Duodenal mucosa (tissue), 2 donors: Measurements from ENCODE around the gene REEP3.

ENCODE experiments used
- H3K27ac ChIP-seq: one replicate; pipeline ENCODE4 v1.7.0; 2013; ENCODE audit warnings: low read depth, low read length
- H3K27me3 ChIP-seq, 2 donors: one replicate each; pipeline ENCODE4 v1.7.0; 2013; ENCODE audit warnings: low read length in 2 of 2, control low read depth in 1 of 2; ENCODE audit not compliant: insufficient read depth in 2 of 2, control insufficient read depth in 1 of 2
- H3K36me3 ChIP-seq, 2 donors: one replicate each; pipeline ENCODE4 v1.7.0; 2013; ENCODE audit warnings: low read length in 2 of 2, control low read depth in 1 of 2; ENCODE audit not compliant: insufficient read depth in 2 of 2, control insufficient read depth in 1 of 2
- H3K4me1 ChIP-seq, 2 donors: one replicate each; pipeline ENCODE4 v1.7.0; 2013; ENCODE audit warnings: low read length in 2 of 2, control low read depth in 1 of 2; ENCODE audit not compliant: insufficient read depth in 2 of 2, control insufficient read depth in 1 of 2
- H3K4me3 ChIP-seq, 2 donors: one replicate each; pipeline ENCODE4 v1.7.0; 2013; ENCODE audit warnings: low read length in 2 of 2, low read depth in 1 of 2
- H3K9ac ChIP-seq, 2 donors: one replicate each; pipeline ENCODE4 v1.7.0; 2013; ENCODE audit warnings: low read length in 2 of 2, low read depth in 1 of 2
- H3K9me3 ChIP-seq, 2 donors: one replicate each; pipeline ENCODE4 v1.7.0; 2013; ENCODE audit warnings: low read length in 2 of 2, control low read depth in 1 of 2; ENCODE audit not compliant: control insufficient read depth in 1 of 2

Gene REEP3

GRCh38 chr10:63583909-63584724 lies 62.9 kb downstream of the REEP3 start:
- peaks cover 5 to 27% of the 10 kb centered on the region in 2 donors for H3K4me1 ChIP-seq
- no peak overlapping the region for H3K9ac ChIP-seq
- no peak overlapping the region for H3K4me3 ChIP-seq
- H3K36me3 ChIP-seq: no peaks in the 10 kb centered on the region
- H3K27ac ChIP-seq: no peak overlapping the region
- H3K27me3 ChIP-seq: no peaks in the 10 kb centered on the region
- no peaks in the 10 kb centered on the region for H3K9me3 ChIP-seq

GRCh38 chr10:63584725-63585035 lies 63.5 kb downstream of the REEP3 start:
- no peak overlapping the region for H3K27ac ChIP-seq
- no peaks in the 10 kb centered on the region for H3K9me3 ChIP-seq
- no peak overlapping the region for H3K4me3 ChIP-seq
- H3K36me3 ChIP-seq: no peaks in the 10 kb centered on the region
- no peak overlapping the region for H3K9ac ChIP-seq
- no peaks in the 10 kb centered on the region for H3K27me3 ChIP-seq
- H3K4me1 ChIP-seq: peaks cover 5 to 30% of the 10 kb centered on the region in 2 donors

GRCh38 chr10:63585041-63585440 lies 63.8 kb downstream of the REEP3 start:
- no peaks in the 10 kb centered on the region for H3K9me3 ChIP-seq
- H3K4me1 ChIP-seq: peaks cover 5 to 30% of the 10 kb centered on the region in 2 donors
- no peaks in the 10 kb centered on the region for H3K27me3 ChIP-seq
- H3K27ac ChIP-seq: no peak overlapping the region
- H3K4me3 ChIP-seq: no peak overlapping the region
- no peak overlapping the region for H3K9ac ChIP-seq
- H3K36me3 ChIP-seq: no peaks in the 10 kb centered on the region

DNA sequence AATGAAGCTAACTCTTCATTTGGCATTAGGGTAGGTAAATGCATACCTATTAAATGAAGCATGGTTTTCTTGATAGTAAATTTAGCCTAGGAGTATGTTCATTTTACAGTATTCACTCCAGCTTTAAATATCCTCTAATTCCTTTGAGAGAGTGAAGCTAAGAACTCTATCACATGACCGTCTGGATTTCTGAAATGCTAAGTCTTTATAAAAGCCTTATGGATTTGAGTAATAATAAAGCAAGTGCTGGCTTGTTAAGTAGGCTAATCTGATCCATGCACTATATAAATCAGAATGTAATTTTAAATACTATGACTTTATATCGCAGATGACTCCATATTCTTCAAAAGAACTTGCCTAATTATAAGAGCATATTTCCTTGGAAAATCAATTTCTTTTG lies 64.8 kb downstream of the REEP3 start:
- H3K36me3 ChIP-seq: no peaks in the 10 kb centered on the region
- no peaks in the 10 kb centered on the region for H3K27me3 ChIP-seq
- peaks cover 5 to 30% of the 10 kb centered on the region in 2 donors for H3K4me1 ChIP-seq
- H3K9me3 ChIP-seq: no peaks in the 10 kb centered on the region
- H3K4me3 ChIP-seq: no peak overlapping the region
- no peak overlapping the region for H3K27ac ChIP-seq
- no peak overlapping the region for H3K9ac ChIP-seq

DNA sequence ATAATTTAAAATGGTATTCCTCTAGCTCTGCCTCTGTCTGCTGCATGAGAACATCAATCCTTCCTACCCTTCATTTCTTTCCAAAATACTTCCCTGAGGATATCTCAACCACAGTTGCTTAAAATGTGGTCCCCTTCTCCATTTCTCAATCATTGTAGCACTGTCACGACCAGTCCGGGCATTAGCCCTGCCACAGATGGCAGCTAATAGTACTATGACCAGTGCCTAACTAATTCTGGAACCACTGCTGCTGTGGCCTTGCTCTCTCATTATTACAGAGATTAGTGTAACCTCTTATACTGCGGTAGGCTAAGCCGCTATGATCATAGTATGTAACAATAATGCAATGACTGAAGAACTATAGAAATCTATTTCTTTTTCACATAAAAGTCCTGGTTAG lies 66.0 kb downstream of the REEP3 start:
- H3K9me3 ChIP-seq: no peaks in the 10 kb centered on the region
- no peaks in the 10 kb centered on the region for H3K27me3 ChIP-seq
- no peak overlapping the region for H3K27ac ChIP-seq
- no peaks in the 10 kb centered on the region for H3K36me3 ChIP-seq
- H3K4me1 ChIP-seq: peaks cover 5 to 30% of the 10 kb centered on the region in 2 donors
- no peak overlapping the region for H3K9ac ChIP-seq
- H3K4me3 ChIP-seq: no peak overlapping the region

DNA sequence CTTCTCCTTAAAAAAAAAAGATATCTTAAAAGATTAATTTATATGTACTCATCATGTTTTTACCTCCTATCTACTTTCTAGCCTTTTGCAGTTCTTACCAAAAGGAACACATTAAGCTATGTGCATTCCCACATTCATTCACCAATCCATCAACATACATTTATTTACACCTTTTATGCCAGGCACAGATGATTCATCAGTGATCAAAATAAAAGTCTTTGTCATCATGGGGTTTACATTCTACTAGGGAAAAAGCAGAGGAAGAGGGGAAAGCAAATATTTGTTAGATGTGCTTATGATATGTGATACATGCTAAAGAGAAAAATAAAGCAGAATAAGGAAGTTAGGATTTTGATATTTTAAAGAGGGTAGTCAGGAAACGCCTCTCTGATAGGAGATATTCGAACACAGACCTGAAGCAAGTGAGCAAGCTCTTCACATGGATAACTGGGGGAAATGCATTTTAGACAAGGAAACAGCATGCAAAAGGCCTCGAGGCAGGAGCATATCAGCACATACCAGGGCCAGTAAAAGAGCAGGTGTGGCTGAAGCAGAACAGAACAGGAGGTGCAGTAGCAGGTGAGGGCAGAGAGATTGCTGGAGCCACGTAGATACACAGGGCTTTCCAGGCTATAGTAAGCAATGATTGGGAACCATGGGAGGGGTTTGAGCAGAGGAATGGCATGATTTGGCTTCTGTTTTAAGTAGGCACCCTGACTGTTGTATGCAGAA lies 67.4 kb downstream of the REEP3 start:
- H3K27ac ChIP-seq: no peak overlapping the region
- no peaks in the 10 kb centered on the region for H3K36me3 ChIP-seq
- H3K9ac ChIP-seq: no peak overlapping the region
- no peaks in the 10 kb centered on the region for H3K27me3 ChIP-seq
- no peaks in the 10 kb centered on the region for H3K9me3 ChIP-seq
- peaks cover 5 to 30% of the 10 kb centered on the region in 2 donors for H3K4me1 ChIP-seq
- peak overlapping the region in 1 of 2 donors; percentile 1 for H3K4me3 ChIP-seq

GRCh38 chr10:63591600-63592379 lies 70.6 kb downstream of the REEP3 start:
- Histone ChIP-seq H3K27me3 (no peaks in the 10 kb centered on the region), H3K9me3 (no peaks in the 10 kb centered on the region), H3K36me3 (peaks cover 2 to 8% of the 10 kb centered on the region in 2 donors), H3K27ac (no peak overlapping the region), H3K9ac (no peak overlapping the region), H3K4me3 (no peak overlapping the region), H3K4me1 (peaks cover 0 to 20% of the 10 kb centered on the region in 2 donors)

- no peaks in the 10 kb centered on the region for H3K9me3 ChIP-seq
- H3K4me3 ChIP-seq: no peak overlapping the region
- no peaks in the 10 kb centered on the region for H3K27me3 ChIP-seq
- peaks cover 8 to 11% of the 10 kb centered on the region in 2 donors for H3K36me3 ChIP-seq
- no peak overlapping the region for H3K9ac ChIP-seq
- H3K4me1 ChIP-seq: peaks cover 0 to 9% of the 10 kb centered on the region in 2 donors
- H3K27ac ChIP-seq: no peak overlapping the region
Observed at GRCh38 chr10:63593576-63593975, 72.4 kb downstream of the REEP3 start.

GRCh38 chr10:63595072-63595471 lies 73.9 kb downstream of the REEP3 start:
- Histone ChIP-seq H3K27me3 (no peaks in the 10 kb centered on the region), H3K36me3 (peaks cover 8 to 15% of the 10 kb centered on the region in 2 donors), H3K9me3 (no peaks in the 10 kb centered on the region), H3K4me1 (no peaks in the 10 kb centered on the region), H3K4me3 (no peak overlapping the region), H3K9ac (no peak overlapping the region), H3K27ac (no peak overlapping the region)

DNA sequence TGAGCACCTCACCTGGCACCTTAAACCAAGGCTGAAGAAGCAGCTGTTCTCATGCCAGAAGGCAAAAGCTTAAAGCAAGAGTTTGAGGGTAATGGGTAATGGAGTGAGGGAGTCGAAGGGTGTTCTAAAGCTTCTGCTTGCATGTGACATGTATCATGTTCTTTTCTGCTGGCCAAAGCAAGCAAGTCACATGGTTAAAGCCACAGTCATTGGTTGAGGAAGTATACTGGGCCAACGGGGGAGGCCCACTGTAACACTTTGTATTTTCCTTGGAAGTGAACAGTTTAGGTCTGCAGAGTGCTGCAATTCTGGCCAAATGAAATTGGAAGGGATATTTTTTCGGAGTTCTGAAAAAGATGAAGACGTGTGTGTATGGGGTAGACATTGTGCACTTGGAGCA lies 75.7 kb downstream of the REEP3 start:
- Histone ChIP-seq H3K36me3 (peaks cover 8 to 15% of the 10 kb centered on the region in 2 donors), H3K4me3 (no peak overlapping the region), H3K9ac (no peak overlapping the region), H3K9me3 (no peaks in the 10 kb centered on the region), H3K4me1 (no peaks in the 10 kb centered on the region), H3K27ac (no peak overlapping the region), H3K27me3 (no peaks in the 10 kb centered on the region)
